Stimulated activated memory B cell treated with anti-CD40 and anti-IgM and Interleukin-4, amounts not matched to agents 10 μg/mL and 1 μg/mL and 100 μg/mL, for 72 hours (primary cell): ENCODE measurements around the gene KIAA1755.
A peak's percentile ranks its signal among the peaks of the same experiment; 100 is the strongest.

Experiments used
- ATAC-seq: fragments of 150-1000 bp; cut with Tn5 transposase; 2 replicates; pipeline ENCODE4 v1.10.0; 2021
- H3K27ac Mint-ChIP-seq: one replicate; pipeline ENCODE4 v1.8.0; 2022; ENCODE audit warnings: mild to moderate bottlenecking, mixed read lengths
- H3K27me3 Mint-ChIP-seq: one replicate; pipeline ENCODE4 v1.8.0; 2022; ENCODE audit warnings: mixed read lengths
- H3K36me3 Mint-ChIP-seq: one replicate; pipeline ENCODE4 v1.8.0; 2022; ENCODE audit warnings: mixed read lengths
- H3K4me1 Mint-ChIP-seq: one replicate; pipeline ENCODE4 v1.8.0; 2022; ENCODE audit warnings: mixed read lengths
- H3K4me3 Mint-ChIP-seq: one replicate; pipeline ENCODE4 v1.8.0; 2022; ENCODE audit warnings: mild to moderate bottlenecking, moderate library complexity, mixed read lengths
- H3K9me3 Mint-ChIP-seq: one replicate; pipeline ENCODE4 v1.8.0; 2022; ENCODE audit warnings: mixed read lengths

The KIAA1755 gene

GRCh38 chr20:38222923-38223742 lies 37.4 kb downstream of the KIAA1755 start:
- Mint-ChIP-seq H3K36me3 (no peaks in the 10 kb centered on the region), H3K4me3 (no peak overlapping the region), H3K4me1 (peaks cover 10% of the 10 kb centered on the region), H3K27me3 (no peaks in the 10 kb centered on the region), H3K27ac (peak overlapping the region; percentile 12), H3K9me3 (no peaks in the 10 kb centered on the region)
- ATAC-seq = no peak

- Mint-ChIP-seq H3K27me3 (no peaks in the 10 kb centered on the region), H3K9me3 (no peaks in the 10 kb centered on the region), H3K4me1 (peaks cover 10% of the 10 kb centered on the region), H3K4me3 (no peak overlapping the region), H3K36me3 (no peaks in the 10 kb centered on the region), H3K27ac (peak overlapping the region; percentile 12)
- ATAC-seq = peak; percentile 48
These were observed 38.2 kb downstream of the KIAA1755 start for GRCh38 chr20:38222231-38222922.

- peak overlapping the region; percentile 47 for H3K4me3 Mint-ChIP-seq
- H3K4me1 Mint-ChIP-seq = peaks cover 10% of the 10 kb centered on the region
- H3K36me3 Mint-ChIP-seq = no peaks in the 10 kb centered on the region
- no peaks in the 10 kb centered on the region for H3K27me3 Mint-ChIP-seq
- ATAC-seq = peak; percentile 83
- H3K27ac Mint-ChIP-seq = peak overlapping the region; percentile 28
- H3K9me3 Mint-ChIP-seq = no peaks in the 10 kb centered on the region
These were observed 39.4 kb downstream of the KIAA1755 start for GRCh38 chr20:38221119-38221589.

DNA sequence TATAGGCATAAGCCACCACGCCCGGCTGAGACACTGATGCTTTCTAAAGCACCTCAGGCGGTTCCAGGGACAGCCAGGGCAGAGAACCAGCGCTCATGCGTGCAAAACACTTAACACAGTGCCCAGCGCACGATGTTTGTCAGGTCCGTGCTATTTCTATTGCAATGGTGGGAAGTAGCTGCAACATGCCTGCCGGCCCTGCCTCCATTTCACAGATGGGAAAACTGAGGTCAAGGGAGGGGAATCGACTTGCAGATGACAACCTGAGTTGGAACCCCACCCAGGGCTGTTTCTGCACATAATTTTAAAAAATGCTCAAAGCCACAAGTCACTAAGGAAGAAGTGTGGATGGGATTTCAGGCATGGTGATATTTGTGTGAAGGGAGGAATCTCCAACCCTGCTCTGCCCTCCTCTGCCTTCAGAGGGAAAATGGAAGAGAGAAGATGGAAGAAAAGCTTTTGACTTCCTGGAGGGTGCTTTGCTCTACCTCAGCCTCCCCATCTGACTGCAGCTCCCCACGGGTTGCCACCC lies 39.9 kb downstream of the KIAA1755 start:
- peaks cover 10% of the 10 kb centered on the region for H3K4me1 Mint-ChIP-seq
- no peaks in the 10 kb centered on the region for H3K36me3 Mint-ChIP-seq
- no peak for ATAC-seq

GRCh38 chr20:38219006-38219950 lies 41.3 kb downstream of the KIAA1755 start:
- Mint-ChIP-seq H3K4me3 (no peak overlapping the region), H3K4me1 (peaks cover 10% of the 10 kb centered on the region), H3K9me3 (no peaks in the 10 kb centered on the region), H3K27me3 (peaks cover 13% of the 10 kb centered on the region), H3K27ac (no peak overlapping the region), H3K36me3 (no peaks in the 10 kb centered on the region)
- ATAC-seq = no peak

More for the DNA sequence above, 39.9 kb downstream of the KIAA1755 start:
- H3K27ac Mint-ChIP-seq = peak overlapping the region; percentile 28
- H3K9me3 Mint-ChIP-seq = no peaks in the 10 kb centered on the region
- H3K27me3 Mint-ChIP-seq = no peaks in the 10 kb centered on the region
- H3K4me3 Mint-ChIP-seq = peak overlapping the region; percentile 47

- H3K36me3 Mint-ChIP-seq = no peaks in the 10 kb centered on the region
- no peaks in the 10 kb centered on the region for H3K9me3 Mint-ChIP-seq
- no peak for ATAC-seq
- no peak overlapping the region for H3K4me3 Mint-ChIP-seq
- H3K4me1 Mint-ChIP-seq = peaks cover 10% of the 10 kb centered on the region
- peaks cover 15% of the 10 kb centered on the region for H3K27me3 Mint-ChIP-seq
- no peak overlapping the region for H3K27ac Mint-ChIP-seq
These were observed 42.0 kb downstream of the KIAA1755 start for GRCh38 chr20:38218566-38218885.

DNA sequence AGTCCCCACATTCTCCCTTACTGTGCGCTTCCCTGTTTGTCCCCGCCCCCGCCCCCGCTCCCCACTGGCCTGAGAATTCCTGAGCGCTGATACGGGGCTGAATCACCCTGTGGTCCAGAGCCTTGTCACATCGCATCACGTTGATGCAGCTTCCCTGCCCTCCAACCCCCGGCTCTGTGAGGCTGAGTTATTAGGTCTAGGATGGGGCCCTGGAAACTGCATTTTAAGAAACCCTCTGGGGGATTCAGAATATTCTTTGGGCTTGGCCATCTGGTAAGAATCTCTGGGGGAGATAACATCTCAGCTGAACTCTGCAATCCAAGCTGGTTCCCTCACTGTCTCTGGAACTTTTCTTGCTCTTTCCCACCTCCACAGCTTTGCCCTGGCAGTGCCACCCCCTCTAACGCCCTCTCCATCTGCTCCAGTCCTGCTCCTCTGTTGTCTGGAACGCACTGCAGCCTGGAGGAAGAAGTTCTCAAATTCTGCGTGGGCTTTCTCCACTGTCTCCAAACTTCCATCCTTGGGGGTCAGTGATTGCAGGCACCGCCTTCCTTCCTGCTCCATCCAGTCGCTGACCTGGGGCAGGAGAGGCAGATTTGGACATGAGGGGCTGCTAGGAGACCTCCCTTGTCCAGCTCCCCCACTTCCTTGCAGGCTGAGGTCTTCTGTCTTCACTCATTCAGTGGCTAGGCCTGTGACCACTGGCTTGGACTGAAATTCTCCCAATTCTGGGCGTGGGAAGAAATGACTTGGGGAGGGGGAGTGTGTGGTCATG lies 42.6 kb downstream of the KIAA1755 start:
- H3K27me3 Mint-ChIP-seq = peaks cover 15% of the 10 kb centered on the region
- ATAC-seq = no peak
- no peak overlapping the region for H3K4me3 Mint-ChIP-seq
- no peaks in the 10 kb centered on the region for H3K36me3 Mint-ChIP-seq
- H3K27ac Mint-ChIP-seq = no peak overlapping the region
- peaks cover 10% of the 10 kb centered on the region for H3K4me1 Mint-ChIP-seq
- H3K9me3 Mint-ChIP-seq = no peaks in the 10 kb centered on the region

GRCh38 chr20:38216746-38217595 lies 43.6 kb downstream of the KIAA1755 start:
- Mint-ChIP-seq H3K27ac (no peak overlapping the region), H3K36me3 (no peaks in the 10 kb centered on the region), H3K9me3 (no peaks in the 10 kb centered on the region), H3K27me3 (peaks cover 15% of the 10 kb centered on the region), H3K4me3 (no peak overlapping the region), H3K4me1 (peaks cover 10% of the 10 kb centered on the region)
- peak; percentile 25 for ATAC-seq

- ATAC-seq = no peak
- no peaks in the 10 kb centered on the region for H3K36me3 Mint-ChIP-seq
- peaks cover 19% of the 10 kb centered on the region for H3K27me3 Mint-ChIP-seq
- H3K27ac Mint-ChIP-seq = no peak overlapping the region
- H3K9me3 Mint-ChIP-seq = no peaks in the 10 kb centered on the region
- H3K4me3 Mint-ChIP-seq = no peak overlapping the region
- peaks cover 8% of the 10 kb centered on the region for H3K4me1 Mint-ChIP-seq
These were observed 44.3 kb downstream of the KIAA1755 start for GRCh38 chr20:38216201-38216600.

GRCh38 chr20:38215194-38216182 lies 45.0 kb downstream of the KIAA1755 start:
- ATAC-seq = no peak
- H3K36me3 Mint-ChIP-seq = no peaks in the 10 kb centered on the region

DNA sequence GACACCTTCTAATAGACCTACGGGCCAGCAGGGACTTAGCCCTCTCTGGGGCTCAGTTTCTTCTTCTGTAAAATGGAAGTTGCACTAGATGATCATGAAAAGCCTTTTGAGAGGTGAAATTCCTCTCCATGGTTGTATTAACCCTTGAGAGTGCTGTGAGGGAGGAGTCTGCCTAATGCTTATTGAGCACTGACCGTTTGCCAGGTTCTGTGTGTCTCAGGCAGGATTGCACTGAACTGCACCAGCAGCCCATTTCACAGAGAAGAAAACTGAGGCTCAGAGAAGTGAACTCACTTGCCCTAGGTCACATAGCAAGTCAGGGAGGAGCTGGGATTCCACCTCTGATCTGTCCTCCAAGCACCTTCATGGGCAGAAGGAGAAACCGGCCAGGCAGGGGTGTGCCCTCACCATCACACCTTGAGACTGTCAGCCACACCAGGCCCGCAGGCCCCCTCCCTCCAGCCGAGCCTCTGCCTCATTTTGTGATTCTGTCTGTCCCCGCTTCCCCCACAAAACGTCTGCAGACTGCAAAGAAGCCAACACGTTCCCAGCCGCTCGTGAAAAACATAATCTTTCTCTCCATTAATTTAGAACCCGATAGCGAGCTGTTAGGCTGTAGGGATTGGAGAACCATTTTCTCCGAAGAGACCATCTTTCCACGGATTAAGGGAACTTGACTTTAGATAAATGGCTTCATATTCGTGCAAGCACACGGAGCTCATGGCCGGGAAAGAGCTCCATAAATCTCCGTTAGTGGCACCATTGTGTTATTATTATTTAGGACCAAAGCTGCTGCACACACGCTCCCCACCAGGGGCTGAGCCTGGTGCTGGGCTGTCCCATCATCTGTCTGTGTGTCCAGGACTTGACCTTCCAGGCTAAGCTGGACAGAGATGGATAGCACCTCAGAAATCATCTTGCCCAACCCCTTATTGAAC lies 46.0 kb downstream of the KIAA1755 start:
- H3K27ac Mint-ChIP-seq = peak overlapping the region; percentile 65
- no peak for ATAC-seq
- peaks cover 29% of the 10 kb centered on the region for H3K27me3 Mint-ChIP-seq
- H3K9me3 Mint-ChIP-seq = no peaks in the 10 kb centered on the region
- H3K36me3 Mint-ChIP-seq = no peaks in the 10 kb centered on the region
- no peaks in the 10 kb centered on the region for H3K4me1 Mint-ChIP-seq
- no peak overlapping the region for H3K4me3 Mint-ChIP-seq

More at GRCh38 chr20:38215194-38216182, 45.0 kb downstream of the KIAA1755 start:
- Mint-ChIP-seq H3K27me3 (peaks cover 26% of the 10 kb centered on the region), H3K27ac (no peak overlapping the region), H3K9me3 (no peaks in the 10 kb centered on the region), H3K4me1 (peaks cover under 1% of the 10 kb centered on the region), H3K4me3 (no peak overlapping the region)

DNA sequence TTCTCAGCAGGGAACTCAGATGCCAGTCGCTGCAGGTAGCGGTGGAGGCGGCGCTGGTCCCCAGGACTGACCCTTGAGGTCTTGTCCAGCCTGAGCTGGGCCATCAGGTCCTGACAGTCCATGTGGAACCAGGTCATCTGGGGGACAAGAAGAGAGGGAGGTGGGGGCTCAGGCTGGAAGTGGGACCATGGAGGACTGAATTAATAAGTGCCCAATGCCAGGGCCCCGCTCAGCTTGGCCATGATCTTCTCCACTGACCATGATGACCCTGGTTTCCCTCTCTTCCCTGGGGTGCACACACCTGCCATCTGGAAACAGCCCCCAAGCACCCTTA lies 47.0 kb downstream of the KIAA1755 start:
- no peaks in the 10 kb centered on the region for H3K4me1 Mint-ChIP-seq
- H3K27me3 Mint-ChIP-seq = peaks cover 29% of the 10 kb centered on the region
- no peaks in the 10 kb centered on the region for H3K9me3 Mint-ChIP-seq
- H3K4me3 Mint-ChIP-seq = no peak overlapping the region
- no peaks in the 10 kb centered on the region for H3K36me3 Mint-ChIP-seq
- H3K27ac Mint-ChIP-seq = no peak overlapping the region
- ATAC-seq = no peak
